ENCODE results near the gene PSAPL1.

The PSAPL1 gene

GRCh38 chr4:7448036-7448435 lies 13.3 kb upstream of the PSAPL1 start:
- Histone ChIP-seq H3K27ac (replicated peaks) (no peak overlapping the region), H3K4me3 (replicated peaks; ENCODE audit: insufficient read depth, low read length) (no peak overlapping the region), H3K27me3 (ENCODE audit: insufficient read depth, poor library complexity, severe bottlenecking) (no peaks in the 10 kb centered on the region)
- DNase-seq (ENCODE audit: low read depth in 1 of 2, low spot score in 1 of 2): no peak
- TF ChIP-seq GABPA (IDR thresholded peaks at IDR 0.05; ENCODE audit: low read depth): no peak
- TF ChIP-seq SPI1 (IDR thresholded peaks at IDR 0.05; ENCODE audit: borderline replicate concordance, low read depth): no peak
- no peak for TF ChIP-seq POLR2AphosphoS5 (IDR thresholded peaks at IDR 0.05; ENCODE audit: low read depth)
- TF ChIP-seq CTCF (IDR thresholded peaks at IDR 0.05; ENCODE audit: insufficient read depth, low read length): no peak
- TF ChIP-seq REST (IDR thresholded peaks at IDR 0.05; ENCODE audit: insufficient replicate concordance, low read depth): no peak

- no peaks in the 10 kb centered on the region for H3K27me3 ChIP-seq (ENCODE audit: insufficient read depth, poor library complexity, severe bottlenecking)
Observed at GRCh38 chr4:7447236-7447635, 12.5 kb upstream of the PSAPL1 start.

GRCh38 chr4:7444731-7445130 lies 10.0 kb upstream of the PSAPL1 start:
- H3K27ac ChIP-seq (replicated peaks): no peak overlapping the region
- no peak for DNase-seq (ENCODE audit: low read depth in 1 of 2, low spot score in 1 of 2)
- no peaks in the 10 kb centered on the region for H3K27me3 ChIP-seq (ENCODE audit: insufficient read depth, poor library complexity, severe bottlenecking)
- no peak overlapping the region for H3K4me3 ChIP-seq (replicated peaks; ENCODE audit: insufficient read depth, low read length)
- TF ChIP-seq GABPA (IDR thresholded peaks at IDR 0.05; ENCODE audit: low read depth) (no peak), POLR2AphosphoS5 (IDR thresholded peaks at IDR 0.05; ENCODE audit: low read depth) (no peak), REST (IDR thresholded peaks at IDR 0.05; ENCODE audit: insufficient replicate concordance, low read depth) (no peak), SPI1 (IDR thresholded peaks at IDR 0.05; ENCODE audit: borderline replicate concordance, low read depth) (no peak), CTCF (IDR thresholded peaks at IDR 0.05; ENCODE audit: insufficient read depth, low read length) (no peak)

More at GRCh38 chr4:7447236-7447635, 12.5 kb upstream of the PSAPL1 start:
- TF ChIP-seq REST (IDR thresholded peaks at IDR 0.05; ENCODE audit: insufficient replicate concordance, low read depth): no peak
- no peak for TF ChIP-seq POLR2AphosphoS5 (IDR thresholded peaks at IDR 0.05; ENCODE audit: low read depth)
- TF ChIP-seq SPI1 (IDR thresholded peaks at IDR 0.05; ENCODE audit: borderline replicate concordance, low read depth): no peak
- TF ChIP-seq CTCF (IDR thresholded peaks at IDR 0.05; ENCODE audit: insufficient read depth, low read length): no peak
- TF ChIP-seq GABPA (IDR thresholded peaks at IDR 0.05; ENCODE audit: low read depth): no peak
- no peak for DNase-seq (ENCODE audit: low read depth in 1 of 2, low spot score in 1 of 2)
- Histone ChIP-seq H3K4me3 (replicated peaks; ENCODE audit: insufficient read depth, low read length) (no peak overlapping the region), H3K27ac (replicated peaks) (no peak overlapping the region)
